Adrenal gland (tissue), 12 donors: ENCODE results near the gene GHRHR. TPM values are rescaled to one million over a fixed set of nuclear protein-coding genes. Genes with fewer than 3 reads are reported as not detected.

Source experiments
- DNase-seq, 7 donors: peaks; one replicate each; pipeline ENCODE4 v3.0.0-alpha.2; 2019 to 2020
- H3K27ac ChIP-seq, 5 donors: fragments of 200-600 bp; sonication (generic) in 4 of 5; 1 replicate in 3 of 5; 2 replicates in 2 of 5; pipeline versions ENCODE4 v1.5.1 to v1.8.0; 2016 to 2020; ENCODE audit warnings: mild to moderate bottlenecking in 1 of 5
- H3K27me3 ChIP-seq: fragments of 200-600 bp; 2 replicates; pipeline ENCODE4 v1.8.0; 2021
- H3K36me3 ChIP-seq, 2 donors: fragments of 200-600 bp; replicated peaks in 1 of 2; 1 replicate in 1 of 2; 2 replicates in 1 of 2; pipeline versions ENCODE4 v1.5.1 to v1.8.0; 2018 to 2022
- H3K4me1 ChIP-seq, 2 donors: fragments of 200-600 bp; replicated peaks in 1 of 2; 1 replicate in 1 of 2; 2 replicates in 1 of 2; pipeline versions ENCODE4 v1.5.1 to v1.8.0; 2018 to 2021
- H3K4me3 ChIP-seq, 4 donors: fragments of 200-600 bp; sonication (generic) in 3 of 4; one replicate each; pipeline ENCODE4 v1.5.1; 2016 to 2018
- H3K9me3 ChIP-seq, 3 donors: fragments of 200-600 bp; sonication (generic) in 1 of 3; replicated peaks in 1 of 3; 1 replicate in 2 of 3; 2 replicates in 1 of 3; pipeline versions ENCODE4 v1.5.1 to v1.8.0; 2016 to 2021
- POLR2A ChIP-seq, 2 donors: fragments of 450-650 bp; IDR thresholded peaks; one replicate each; pipeline ENCODE4 v1.6.1; 2017; ENCODE audit warnings: antibody characterized with exemption in 2 of 2, mild to moderate bottlenecking in 2 of 2, moderate library complexity in 1 of 2
- WGBS, 4 donors: extraction: QIAGEN DNeasy Blood & Tissue Kit in 2 of 4; methylation state at CpG; one replicate each; pipeline versions ENCODE4 v1.1.5 to v1.1.7; 2013 to 2017; 5-methylcytosine and 5-hydroxymethylcytosine counted together
- intact Hi-C, 2 donors: fragments of 100-400 bp; cut with DNase I; formaldehyde crosslinking; loops; one replicate each; pipeline versions ENCODE4 v1.14.1 to v1.15.0; 2022 to 2023
- polyA plus RNA-seq, 3 donors: library from polyadenylated mRNA; stranded (reverse); fragments of 200-250 nt in 2 of 3; fragments of 350-450 nt in 1 of 3; fragmentation: Illumina TruSeq in 1 of 3; extraction: RNeasy Lipid Tissue Mini Kit (QIAGEN cat#74804) in 1 of 3; gene quantifications; one replicate each; pipeline ENCODE4 v1.2.3, GENCODE V29; 2013 to 2014
- total RNA-seq, 9 donors: library from RNA; depleted of rRNA in 4 of 9; stranded (reverse); fragments of >200 nt in 4 of 9; fragments of 120-200 nt in 1 of 9; fragmentation: NEBNext Ultra II Directional in 1 of 9; extraction: Animal tissue kit (Norgen Biotek cat#: 25700) in 1 of 9; gene quantifications; one replicate each; pipeline versions ENCODE4 v1.1.0 to v1.2.4, GENCODE V29; 2013 to 2023
- TF ChIP-seq, protein P1 (sequence below), 6 experiments: fragments of 450-650 bp in 4 of 6; fragments of 200-600 bp in 2 of 6; sonication (generic) in 1 of 6; IDR thresholded peaks; 1 replicate in 5 of 6; 2 replicates in 1 of 6; pipeline versions ENCODE4 v1.5.1 to v1.8.0; 2016 to 2021; ENCODE audit warnings: antibody characterized with exemption in 6 of 6, mild to moderate bottlenecking in 2 of 6, moderate library complexity in 1 of 6
- donor health status: healthy with polysubstance abuse.
- donor health status: Bipolar disorder and iron deficiency.
- donor health status: DM: yes; HTN: yes; CAD: no.
- donor health status: DM: no; HTN: no; CAD: no.
- donor health status: DM: no; HTN: no; CAD: no.
- donor health status: DM: yes; HTN: yes; CAD: no.

GHRHR gene
- total and polyA plus RNA-seq, 12 donors, result 0.33 to 11.5 (median 0.64) TPM; not detected in 6

DNA sequence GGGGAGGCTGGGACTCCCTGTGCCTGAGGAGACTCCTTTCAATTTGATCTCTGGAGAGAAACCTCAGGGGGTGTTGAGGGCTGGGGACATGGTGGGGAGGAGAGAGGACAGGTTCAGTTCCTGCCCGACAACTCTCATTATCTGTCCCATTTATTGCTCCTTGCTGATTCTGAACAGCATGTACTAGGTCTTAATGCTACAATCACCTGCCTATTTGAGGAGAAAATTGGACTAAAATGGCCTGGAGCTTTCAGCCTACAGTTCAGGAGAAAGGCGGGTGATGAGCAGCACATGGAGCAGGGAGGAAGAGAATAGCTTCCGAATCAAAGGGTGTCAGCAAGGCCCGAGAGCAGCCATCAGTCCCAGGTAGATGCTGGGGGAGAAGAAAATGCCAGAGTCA, 58.4 kb downstream of the GHRHR start:
- intact Hi-C loops, result loop anchor here in 1 of 2 donors (10.0 kb wide), 1 partner anchor 83 kb away; no protein-coding TSS in a partner anchor
- TF ChIP-seq POLR2A (IDR thresholded peaks at IDR 0.05), result no peak

DNA sequence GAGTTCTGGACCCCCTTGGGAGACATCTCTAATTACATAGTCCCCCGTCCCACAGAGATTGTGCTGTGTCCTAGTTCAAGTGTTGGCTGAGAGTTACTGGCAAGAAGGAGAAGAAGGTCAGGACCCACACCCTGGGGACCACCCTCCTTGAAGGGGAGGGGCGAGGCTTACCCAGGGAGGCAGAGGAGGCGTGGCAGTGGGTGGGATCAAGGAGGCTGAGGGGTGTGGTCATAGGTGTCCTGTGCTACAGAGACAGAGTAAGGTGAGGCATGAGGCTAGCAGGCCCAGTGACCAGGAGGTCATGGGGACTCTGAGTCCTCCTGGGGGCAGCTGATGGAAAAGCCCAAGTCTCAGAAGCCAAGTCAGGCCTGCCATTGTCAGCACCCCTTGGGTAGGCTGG, 59.0 kb downstream of the GHRHR start:
- Histone ChIP-seq H3K9me3 (no peaks in the 10 kb centered on the region), H3K27me3 (no peaks in the 10 kb centered on the region), H3K27ac (peak overlapping the region in 1 of 5 donors; percentile 39), H3K36me3 (no peaks in the 10 kb centered on the region), H3K4me3 (no peak overlapping the region), H3K4me1 (no peaks in the 10 kb centered on the region)
- 81 to 100% (median 90%) methylated on average over 2 to 3 of the region's 3 CpGs for WGBS, 4 donors
- DNase-seq, result no peak
- TF ChIP-seq, protein P1, sequence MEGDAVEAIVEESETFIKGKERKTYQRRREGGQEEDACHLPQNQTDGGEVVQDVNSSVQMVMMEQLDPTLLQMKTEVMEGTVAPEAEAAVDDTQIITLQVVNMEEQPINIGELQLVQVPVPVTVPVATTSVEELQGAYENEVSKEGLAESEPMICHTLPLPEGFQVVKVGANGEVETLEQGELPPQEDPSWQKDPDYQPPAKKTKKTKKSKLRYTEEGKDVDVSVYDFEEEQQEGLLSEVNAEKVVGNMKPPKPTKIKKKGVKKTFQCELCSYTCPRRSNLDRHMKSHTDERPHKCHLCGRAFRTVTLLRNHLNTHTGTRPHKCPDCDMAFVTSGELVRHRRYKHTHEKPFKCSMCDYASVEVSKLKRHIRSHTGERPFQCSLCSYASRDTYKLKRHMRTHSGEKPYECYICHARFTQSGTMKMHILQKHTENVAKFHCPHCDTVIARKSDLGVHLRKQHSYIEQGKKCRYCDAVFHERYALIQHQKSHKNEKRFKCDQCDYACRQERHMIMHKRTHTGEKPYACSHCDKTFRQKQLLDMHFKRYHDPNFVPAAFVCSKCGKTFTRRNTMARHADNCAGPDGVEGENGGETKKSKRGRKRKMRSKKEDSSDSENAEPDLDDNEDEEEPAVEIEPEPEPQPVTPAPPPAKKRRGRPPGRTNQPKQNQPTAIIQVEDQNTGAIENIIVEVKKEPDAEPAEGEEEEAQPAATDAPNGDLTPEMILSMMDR (IDR thresholded peaks at IDR 0.05), result no peak
- TF ChIP-seq POLR2A (IDR thresholded peaks at IDR 0.05), result no peak
- intact Hi-C loops, result loop anchor here in 1 of 2 donors (10.0 kb wide), 1 partner anchor 82 kb away; no protein-coding TSS in a partner anchor

More for the DNA sequence above, 58.4 kb downstream of the GHRHR start:
- H3K36me3 ChIP-seq, result no peaks in the 10 kb centered on the region
- no peak overlapping the region for H3K4me3 ChIP-seq
- H3K27me3 ChIP-seq, result no peaks in the 10 kb centered on the region
- 86 to 94% (median 89%) methylated on average over 4 of the region's 4 CpGs for WGBS, 4 donors
- H3K9me3 ChIP-seq, result no peaks in the 10 kb centered on the region
- peak in 1 of 7 donors; percentile 61 for DNase-seq
- H3K4me1 ChIP-seq, result no peaks in the 10 kb centered on the region
- H3K27ac ChIP-seq, result peak overlapping the region in 1 of 5 donors; percentile 39

DNA sequence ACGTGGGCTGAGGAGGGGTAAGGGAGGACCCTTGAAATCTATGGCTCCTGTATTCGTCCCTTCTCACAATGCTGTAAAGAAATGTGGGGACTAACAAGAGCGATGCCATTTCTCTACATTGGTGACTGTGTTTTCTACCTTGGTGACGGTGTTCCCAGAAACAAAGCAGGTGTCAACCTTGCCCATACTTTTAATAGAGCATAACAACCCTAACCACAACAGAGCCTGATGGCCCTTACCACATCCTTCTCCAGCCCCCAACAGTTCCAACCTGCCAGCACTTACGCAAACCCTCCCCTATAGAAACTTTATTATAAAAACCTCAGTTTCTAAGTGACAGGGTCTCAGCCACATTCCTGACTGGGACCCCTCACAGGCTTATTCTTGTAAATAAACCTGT, 60.1 kb downstream of the GHRHR start:
- peak overlapping the region in 1 of 5 donors; percentile 8 for H3K27ac ChIP-seq
- intact Hi-C loops, result loop anchor here in 1 of 2 donors (10.0 kb wide), 1 partner anchor 81 kb away; no protein-coding TSS in a partner anchor
- no peaks in the 10 kb centered on the region for H3K9me3 ChIP-seq
- H3K4me3 ChIP-seq, result no peak overlapping the region
- WGBS, 4 donors, result 90 to 96% (median 93%) methylated on average over 5 of the region's 5 CpGs
- TF ChIP-seq POLR2A (IDR thresholded peaks at IDR 0.05), result no peak
- TF ChIP-seq, protein P1 (IDR thresholded peaks at IDR 0.05), result no peak
- no peaks in the 10 kb centered on the region for H3K27me3 ChIP-seq
- H3K36me3 ChIP-seq, result no peaks in the 10 kb centered on the region
- H3K4me1 ChIP-seq, result no peaks in the 10 kb centered on the region
- DNase-seq, result no peak

DNA sequence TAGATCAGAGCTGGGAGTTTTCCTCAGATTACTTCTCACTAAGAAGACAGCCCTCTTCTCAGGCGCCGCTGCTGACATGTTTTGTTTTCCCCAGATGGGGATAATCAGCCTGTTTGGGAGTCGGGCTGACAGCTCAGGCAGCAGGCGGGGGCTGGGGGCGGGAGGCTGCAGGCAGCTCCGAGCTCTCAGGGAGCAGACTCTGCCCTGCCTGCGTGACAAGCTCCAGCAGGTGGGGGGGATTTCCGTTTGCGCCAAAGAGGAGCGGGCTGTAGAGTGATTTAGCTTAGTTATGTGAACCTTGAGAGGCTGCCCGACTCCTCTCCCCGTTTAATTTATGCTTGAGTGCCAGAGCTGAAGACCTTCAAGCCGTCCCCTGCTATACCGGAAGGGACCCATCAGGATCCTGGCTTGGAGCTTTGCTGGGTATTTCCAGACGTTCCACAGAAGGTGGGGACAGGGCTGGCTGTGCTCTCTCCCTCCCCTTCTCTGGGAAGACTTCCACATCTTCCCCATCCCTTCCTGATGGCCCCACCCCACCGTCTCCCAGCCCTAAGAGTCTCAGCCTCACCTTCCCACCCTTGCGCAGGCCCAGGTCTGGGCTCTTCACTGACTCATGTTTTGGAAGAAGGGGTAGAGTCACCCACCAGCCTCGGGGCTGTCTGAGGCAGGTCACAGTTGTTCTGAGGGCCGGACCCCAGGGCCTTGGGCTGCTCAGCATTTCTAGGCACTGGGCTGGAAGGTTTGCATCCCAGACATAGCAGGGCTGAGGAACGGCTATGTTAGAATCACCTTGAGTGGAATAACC, 63.6 kb downstream of the GHRHR start:
- intact Hi-C loops, result loop anchor here in 1 of 2 donors (10.0 kb wide), 1 partner anchor 77 kb away; no protein-coding TSS in a partner anchor
- DNase-seq, result peak in 3 of 7 donors; percentile 14 to 71 (median 34)
- TF ChIP-seq, protein P1 (IDR thresholded peaks at IDR 0.05), result no peak
- no peak for TF ChIP-seq POLR2A (IDR thresholded peaks at IDR 0.05)
- WGBS, 4 donors, result 31 to 56% (median 45%) methylated on average over 8 to 20 of the region's 20 CpGs
- peak overlapping the region in 2 of 5 donors; percentile 22 to 54 for H3K27ac ChIP-seq
- no peaks in the 10 kb centered on the region for H3K36me3 ChIP-seq
- no peak overlapping the region for H3K4me3 ChIP-seq
- no peaks in the 10 kb centered on the region for H3K4me1 ChIP-seq
- H3K27me3 ChIP-seq, result no peaks in the 10 kb centered on the region
- H3K9me3 ChIP-seq, result no peaks in the 10 kb centered on the region
